HG03432 (cell line): ENCODE measurements around the gene TMEM269.

Source experiments
- ATAC-seq: cut with Tn5 transposase; IDR thresholded peaks from one replicate; pipeline ENCODE4 v1.9.1; 2021; ENCODE audit warnings: mild to moderate bottlenecking, moderate library complexity; ENCODE audit not compliant: unreplicated experiment

Gene TMEM269

DNA sequence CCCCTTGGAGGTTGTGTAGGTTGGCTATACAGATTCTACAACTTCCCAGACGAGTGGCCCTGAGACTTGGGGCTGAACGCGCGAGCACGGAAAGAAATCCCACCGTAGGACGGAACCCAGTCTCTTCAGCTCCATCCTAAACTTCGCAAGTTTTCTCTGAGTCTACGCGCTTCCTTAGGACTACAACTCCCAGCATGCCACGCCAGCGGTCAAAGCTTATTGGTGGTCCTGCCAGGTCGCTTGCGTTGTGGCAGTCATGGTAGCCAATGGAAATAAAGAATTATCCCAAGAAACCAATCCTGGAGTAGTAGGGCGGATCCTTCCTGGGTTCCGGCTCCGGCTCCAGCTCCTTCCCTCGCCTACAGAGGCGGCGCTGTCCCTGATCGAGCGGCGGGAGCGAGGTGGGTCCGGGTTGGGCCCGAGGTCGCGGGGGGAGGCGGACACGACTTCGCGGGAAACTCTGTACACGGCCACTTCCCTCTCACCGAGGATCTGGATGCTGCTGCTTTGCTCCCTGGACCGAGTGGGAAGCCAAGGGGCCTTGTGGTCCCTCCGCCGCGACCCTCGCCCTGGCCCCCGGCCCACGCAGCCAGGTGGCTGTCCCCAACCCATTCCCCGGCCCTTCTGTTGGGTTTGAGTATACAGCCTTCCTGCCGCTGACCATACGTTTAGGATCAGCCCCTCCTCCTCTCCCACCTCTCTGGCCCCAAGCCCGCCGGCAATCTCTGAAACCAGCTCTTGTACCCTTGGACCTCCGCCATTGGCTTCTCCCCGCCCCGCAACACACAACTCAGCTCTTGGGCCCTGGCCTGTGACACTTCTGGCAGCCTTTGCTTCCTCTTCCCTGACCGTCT lies 61.7 kb downstream of the TMEM269 start, which contains the start of gene ZNF691:
Gene ZNF691 (plus strand): TSS at position 357 of the 854 bp plus-strand sequence. CDS start 3,046 bp downstream, outside the sequence.
- peak; percentile 89 for ATAC-seq

GRCh38 chr1:42847111-42847595 lies 62.4 kb downstream of the TMEM269 start:
- ATAC-seq, result no peak

- no peak for ATAC-seq
These were observed 63.1 kb downstream of the TMEM269 start for GRCh38 chr1:42847721-42848460.

- ATAC-seq, result no peak
These were observed 64.2 kb downstream of the TMEM269 start for GRCh38 chr1:42848823-42849537.

DNA sequence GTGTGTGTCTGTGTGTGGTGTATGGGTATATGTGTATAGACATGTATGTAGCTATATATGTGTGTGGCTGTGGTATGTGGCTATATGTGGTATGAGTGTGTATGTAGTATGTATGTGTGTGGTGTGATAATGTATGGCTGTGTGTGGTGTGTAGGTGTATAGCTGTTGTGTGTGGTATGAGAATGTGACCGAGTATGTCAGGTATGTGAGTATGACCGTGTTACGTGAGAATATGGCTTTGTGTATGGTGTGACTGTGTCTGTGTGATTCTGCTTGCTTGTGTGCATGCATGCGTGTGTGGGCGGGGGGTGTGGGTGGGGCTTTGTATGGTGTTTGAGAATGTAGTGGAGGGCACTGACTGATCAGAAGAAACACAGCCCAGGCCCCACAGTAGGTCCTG lies 65.2 kb downstream of the TMEM269 start:
- ATAC-seq, result no peak
